Central memory CD4-positive, alpha-beta T cell (primary cell): Measurements from ENCODE around the gene DEF6.
"Not testable (repeated sequence)": the region's sequence is repeated elsewhere in the genome, so short reads cannot be mapped to it uniquely, and the experiment has no call there.

Experiments used
- DNase-seq: peaks from one replicate; pipeline ENCODE4 v3.0.0; 2022

The DEF6 gene

DNA sequence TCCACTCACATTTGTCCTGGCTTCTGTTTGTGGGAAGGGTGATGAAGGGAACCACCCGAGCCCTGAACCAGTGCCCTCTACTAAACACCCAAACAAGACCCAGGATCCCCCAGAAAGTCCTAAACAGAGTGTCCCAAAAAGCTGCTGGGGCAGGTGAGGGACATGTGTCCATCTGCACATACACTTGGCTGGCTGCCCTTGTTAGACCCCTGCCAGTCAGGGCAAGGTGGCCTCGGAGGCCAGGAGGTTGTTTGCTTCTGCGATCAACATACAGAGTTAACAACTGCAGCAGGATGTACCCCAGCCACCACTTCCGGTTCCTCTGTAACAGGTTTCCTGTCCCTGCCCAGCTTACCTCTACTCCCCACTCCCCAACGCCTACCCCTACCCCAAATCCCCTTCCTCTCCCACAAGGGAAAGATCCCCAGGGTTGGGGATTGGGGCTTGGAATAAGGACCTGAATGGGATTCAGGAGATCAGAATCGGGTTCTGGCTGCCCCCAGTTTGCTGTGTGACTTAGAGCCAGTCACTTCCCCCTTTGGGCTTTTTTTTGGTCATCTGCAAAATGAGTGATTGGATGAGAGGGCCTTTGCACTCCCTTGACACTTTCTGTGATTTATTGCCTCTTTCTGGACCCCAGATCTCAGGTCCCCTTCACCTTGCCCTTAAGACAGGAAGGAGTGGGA lies 13.9 kb downstream of the DEF6 start:
- peak; percentile 69 for DNase-seq

DNA sequence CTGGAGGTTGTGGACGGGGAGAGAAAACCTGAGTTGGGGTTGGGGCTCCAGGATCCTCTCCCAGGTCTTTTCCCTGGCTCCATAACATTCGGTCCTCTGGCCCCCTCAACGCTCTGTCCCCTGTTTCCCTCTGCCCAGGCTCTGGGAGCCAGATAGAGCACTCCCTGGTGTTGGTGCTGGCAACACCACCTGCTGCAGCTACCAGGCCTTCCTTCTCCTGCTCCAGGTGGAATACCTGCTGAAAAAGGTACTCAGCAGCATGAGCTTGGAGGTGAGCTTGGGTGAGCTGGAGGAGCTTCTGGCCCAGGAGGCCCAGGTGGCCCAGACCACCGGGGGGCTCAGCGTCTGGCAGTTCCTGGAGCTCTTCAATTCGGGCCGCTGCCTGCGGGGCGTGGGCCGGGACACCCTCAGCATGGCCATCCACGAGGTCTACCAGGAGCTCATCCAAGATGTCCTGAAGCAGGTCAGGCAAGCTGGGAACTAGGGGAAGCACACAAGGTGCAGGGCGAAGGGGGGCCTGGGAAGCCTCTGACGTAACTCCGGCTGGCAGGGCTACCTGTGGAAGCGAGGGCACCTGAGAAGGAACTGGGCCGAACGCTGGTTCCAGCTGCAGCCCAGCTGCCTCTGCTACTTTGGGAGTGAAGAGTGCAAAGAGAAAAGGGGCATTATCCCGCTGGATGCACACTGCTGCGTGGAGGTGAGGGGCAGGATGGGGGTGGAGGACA lies 14.6 kb downstream of the DEF6 start:
- DNase-seq = no peak

DNA sequence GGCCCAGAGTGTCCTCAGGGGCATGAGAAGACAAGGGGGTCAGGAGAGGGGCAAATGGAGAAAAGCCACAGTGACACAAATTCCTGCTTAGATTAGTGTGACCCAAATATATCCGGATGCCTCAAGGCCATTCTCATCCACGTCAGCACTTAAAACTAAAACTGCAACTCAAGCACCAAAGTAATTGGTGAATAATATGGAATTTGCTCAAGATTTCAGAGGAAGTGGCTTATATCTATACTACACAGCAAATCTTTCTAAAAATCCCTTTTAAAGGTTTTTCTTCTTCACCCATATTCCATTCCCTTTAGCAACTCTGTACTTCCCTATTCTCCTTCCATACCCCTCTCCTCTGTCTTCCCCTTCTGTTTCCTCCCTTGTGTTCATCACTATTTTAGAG lies 15.2 kb downstream of the DEF6 start:
- no peak for DNase-seq

DNA sequence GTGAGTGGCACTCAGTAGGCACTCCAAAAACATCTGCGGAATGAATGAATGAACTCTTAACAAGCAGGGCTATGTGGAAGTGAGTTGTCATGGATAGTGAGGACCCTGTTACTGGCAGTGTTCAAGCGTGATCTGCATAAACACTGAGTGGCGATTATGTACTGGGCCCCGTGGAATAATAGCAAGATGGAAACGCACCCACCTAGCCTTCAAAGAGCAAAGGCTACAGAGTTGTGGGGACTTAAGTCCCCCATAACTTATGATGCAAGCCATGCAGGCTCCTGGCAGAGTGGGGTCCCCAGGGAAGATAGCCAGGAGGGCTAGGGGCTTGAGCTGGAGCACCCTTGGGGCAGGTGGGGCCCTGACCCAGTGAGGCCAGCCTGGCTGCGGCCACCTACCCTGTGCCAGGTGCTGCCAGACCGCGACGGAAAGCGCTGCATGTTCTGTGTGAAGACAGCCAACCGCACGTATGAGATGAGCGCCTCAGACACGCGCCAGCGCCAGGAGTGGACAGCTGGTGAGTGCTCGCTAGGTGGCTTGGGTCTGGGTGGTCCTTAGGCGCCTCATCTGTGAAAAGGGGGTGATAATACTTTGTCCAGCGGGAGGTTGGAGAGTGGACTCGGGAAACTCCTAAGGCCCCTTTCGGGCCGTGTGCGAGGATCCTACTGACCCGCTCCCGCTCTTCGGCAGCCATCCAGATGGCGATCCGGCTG lies 20.0 kb downstream of the DEF6 start:
- DNase-seq = no peak

DNA sequence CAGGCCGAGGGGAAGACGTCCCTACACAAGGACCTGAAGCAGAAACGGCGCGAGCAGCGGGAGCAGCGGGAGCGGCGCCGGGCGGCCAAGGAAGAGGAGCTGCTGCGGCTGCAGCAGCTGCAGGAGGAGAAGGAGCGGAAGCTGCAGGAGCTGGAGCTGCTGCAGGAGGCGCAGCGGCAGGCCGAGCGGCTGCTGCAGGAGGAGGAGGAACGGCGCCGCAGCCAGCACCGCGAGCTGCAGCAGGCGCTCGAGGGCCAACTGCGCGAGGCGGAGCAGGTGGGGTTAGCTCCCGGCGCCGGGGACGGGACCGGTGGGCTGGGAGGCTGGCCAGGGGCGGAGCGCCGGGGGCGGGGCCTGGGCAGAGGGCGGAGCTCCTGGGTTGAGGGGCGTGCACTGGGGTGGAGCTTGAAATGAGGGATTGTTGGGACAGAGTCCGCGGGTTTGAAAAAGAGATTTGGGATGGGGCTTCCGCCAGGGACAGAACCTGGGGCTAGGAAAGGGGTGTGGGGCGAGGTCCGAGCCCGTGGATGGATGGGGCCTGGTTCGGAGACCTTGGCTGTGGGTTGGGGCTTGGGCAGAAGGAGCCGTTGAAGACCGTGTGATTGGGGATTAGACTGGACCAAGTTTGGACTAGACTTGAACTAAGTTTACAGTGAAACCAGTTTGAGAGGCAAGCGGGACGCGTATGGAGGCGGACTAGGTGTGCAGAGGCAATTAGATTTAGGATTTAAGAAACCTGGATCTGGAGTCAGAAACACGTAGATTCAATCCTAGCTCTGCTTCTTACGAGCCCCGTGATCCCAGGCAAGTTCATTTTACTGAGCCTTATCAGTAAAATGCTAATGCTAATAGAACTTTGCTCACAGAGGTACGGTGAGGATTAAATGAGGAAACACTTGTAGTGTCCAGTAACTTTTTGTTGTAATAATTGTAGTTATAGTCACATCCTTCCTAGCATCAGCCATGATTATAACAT lies 20.9 kb downstream of the DEF6 start:
- DNase-seq = no peak

DNA sequence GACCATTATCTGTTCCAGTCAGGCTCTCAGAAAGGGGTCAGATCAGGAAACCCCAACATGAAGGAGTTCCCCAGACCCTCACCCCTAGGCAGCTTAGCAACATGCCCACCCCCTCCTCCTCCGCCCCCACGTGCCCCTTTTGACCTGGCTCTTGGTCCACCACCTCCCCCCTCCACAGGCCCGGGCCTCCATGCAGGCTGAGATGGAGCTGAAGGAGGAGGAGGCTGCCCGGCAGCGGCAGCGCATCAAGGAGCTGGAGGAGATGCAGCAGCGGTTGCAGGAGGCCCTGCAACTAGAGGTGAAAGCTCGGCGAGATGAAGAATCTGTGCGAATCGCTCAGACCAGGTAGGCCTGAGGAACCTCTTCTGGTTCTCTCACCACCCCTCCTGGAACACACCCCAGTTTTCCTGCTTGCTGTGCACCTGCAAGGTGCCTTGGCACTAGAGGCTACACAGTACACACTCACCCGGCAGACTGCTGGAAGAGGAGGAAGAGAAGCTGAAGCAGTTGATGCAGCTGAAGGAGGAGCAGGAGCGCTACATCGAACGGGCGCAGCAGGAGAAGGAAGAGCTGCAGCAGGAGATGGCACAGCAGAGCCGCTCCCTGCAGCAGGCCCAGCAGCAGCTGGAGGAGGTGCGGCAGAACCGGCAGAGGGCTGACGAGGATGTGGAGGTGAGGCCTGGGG lies 21.9 kb downstream of the DEF6 start:
- DNase-seq = no peak

DNA sequence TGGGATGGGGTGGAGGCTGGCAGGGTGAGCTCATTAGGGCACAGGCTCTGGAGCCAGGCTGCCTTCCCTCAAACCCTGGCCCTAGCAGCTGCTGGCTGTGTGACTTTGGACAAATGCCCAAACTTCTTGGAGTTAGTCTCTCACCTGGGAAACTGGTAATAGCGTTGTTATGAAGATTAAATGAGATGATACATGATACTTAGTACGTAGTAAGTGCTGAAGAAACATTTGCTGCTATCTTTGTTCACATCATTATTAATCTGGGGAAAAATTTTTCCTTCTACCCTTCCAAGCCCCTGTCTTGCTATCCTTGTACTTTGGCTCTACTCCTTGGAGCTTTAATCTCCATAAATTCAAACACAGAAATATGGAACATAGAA lies 22.4 kb downstream of the DEF6 start:
- DNase-seq = no peak

DNA sequence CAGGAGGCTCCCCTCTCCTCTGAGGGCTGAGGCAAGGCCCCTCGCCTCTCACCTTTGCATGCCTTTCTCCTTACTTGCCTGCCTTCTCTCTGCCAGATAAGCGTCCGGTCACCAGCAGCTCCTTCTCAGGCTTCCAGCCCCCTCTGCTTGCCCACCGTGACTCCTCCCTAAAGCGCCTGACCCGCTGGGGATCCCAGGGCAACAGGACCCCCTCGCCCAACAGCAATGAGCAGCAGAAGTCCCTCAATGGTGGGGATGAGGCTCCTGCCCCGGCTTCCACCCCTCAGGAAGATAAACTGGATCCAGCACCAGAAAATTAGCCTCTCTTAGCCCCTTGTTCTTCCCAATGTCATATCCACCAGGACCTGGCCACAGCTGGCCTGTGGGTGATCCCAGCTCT lies 23.5 kb downstream of the DEF6 start:
- no peak for DNase-seq

DNA sequence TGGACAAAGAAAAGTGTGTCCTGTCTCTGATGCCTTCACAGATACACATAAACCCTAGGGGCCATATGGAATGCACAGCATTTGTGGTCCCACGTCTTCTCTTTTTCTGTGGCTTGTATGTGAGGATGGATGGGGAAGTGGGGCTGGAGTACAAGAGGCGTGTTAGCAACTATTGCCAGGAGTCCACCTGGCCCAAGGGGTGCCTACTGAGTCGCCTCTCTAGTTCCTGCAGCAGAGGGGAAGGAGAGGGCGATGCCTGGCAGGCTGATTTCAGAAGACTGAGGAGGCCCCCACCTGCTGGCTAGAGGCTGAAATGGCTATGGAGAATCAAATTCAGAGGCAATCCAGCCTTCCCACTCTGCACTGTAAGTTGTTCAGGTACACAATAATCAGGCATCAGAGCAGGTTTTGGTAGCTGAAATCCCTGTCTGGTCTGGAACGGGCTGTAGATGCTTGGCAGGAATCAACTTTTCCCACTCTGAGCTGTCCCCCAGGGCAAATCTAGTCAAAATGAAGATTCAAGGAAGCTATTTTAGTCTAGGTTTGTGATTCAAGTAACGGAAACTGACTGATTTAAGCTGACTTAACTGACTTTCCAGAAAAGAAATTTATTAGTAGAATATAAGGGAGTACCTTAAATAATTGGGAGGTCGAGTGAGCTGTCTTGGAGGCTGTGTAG lies 29.9 kb downstream of the DEF6 start:
- DNase-seq = peak; percentile 71

DNA sequence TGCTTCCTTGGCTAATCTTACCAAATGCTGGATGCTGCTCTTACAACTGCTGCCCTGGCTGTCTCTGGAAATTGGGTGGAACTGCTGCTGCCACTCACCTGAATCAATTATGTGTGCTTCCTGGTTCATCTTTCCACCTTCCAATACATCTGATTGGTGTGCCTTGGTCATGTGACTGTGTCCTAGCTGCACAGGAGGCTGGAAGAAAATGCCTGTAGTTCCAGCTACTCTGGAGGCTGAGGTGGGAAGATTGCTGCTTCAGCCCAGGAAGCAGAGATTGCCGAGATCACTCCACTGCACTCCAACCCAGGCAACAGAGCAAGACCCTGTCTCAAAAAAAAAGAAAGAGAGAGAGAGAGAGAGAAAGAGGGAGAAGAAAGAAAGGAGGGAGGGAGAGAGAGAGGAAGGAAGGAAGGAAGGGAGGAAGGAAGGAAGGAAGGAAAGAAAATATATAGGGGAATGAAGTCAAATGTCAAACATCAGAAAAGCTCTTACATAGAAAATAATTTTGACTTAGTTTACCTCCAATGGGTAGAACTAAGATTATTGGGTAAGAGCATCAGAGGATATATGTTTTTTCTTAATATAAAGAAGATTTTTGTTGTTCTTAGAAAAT lies 30.6 kb downstream of the DEF6 start:
- no peak for DNase-seq

DNA sequence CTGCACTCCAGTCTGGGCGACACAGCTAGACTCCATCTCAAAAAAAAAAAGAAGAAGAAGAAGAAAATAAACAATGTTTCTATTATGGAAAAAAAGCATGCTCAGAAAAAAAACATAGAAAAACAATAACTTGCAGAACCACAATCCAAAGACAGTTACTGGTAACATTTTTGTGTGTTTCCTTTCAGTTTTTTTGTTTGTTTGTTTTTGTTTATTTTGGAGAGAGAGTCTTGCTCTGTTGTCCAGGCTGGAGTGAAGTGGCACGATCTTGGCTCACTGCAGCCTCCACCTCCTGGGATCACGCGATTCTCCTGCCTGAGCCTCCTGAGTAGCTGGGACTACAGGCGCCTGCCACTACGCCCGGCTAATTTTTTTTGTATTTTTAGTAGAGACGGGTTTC lies 31.3 kb downstream of the DEF6 start:
- not testable (repeated sequence) for DNase-seq

DNA sequence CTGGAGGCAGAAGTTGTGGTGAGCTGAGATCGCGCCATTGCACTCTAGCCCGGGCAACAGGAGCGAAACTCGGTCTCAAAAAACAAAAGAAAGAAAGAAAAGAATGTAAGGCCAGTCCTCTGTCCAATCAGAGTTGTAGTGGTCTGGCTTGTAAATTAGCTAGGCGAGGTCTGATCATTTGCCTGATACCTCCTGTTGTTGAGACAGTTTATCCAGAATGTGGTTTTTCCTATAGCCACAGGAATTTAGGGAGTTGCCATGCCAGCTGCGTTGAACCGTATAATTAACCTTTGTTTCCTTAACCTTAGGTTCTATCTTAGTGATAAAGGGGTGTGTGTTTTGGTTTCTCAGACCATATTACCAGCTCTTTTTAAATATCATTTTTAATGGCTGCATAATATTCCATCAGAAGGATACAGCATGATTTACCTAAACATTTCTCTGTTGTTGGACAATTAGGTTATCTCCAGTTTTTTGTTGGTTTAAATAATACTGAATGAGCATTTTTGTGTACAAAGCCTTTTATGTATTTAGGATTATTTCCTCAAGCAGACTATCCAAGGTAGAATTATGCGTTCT lies 33.0 kb downstream of the DEF6 start:
- no peak for DNase-seq

DNA sequence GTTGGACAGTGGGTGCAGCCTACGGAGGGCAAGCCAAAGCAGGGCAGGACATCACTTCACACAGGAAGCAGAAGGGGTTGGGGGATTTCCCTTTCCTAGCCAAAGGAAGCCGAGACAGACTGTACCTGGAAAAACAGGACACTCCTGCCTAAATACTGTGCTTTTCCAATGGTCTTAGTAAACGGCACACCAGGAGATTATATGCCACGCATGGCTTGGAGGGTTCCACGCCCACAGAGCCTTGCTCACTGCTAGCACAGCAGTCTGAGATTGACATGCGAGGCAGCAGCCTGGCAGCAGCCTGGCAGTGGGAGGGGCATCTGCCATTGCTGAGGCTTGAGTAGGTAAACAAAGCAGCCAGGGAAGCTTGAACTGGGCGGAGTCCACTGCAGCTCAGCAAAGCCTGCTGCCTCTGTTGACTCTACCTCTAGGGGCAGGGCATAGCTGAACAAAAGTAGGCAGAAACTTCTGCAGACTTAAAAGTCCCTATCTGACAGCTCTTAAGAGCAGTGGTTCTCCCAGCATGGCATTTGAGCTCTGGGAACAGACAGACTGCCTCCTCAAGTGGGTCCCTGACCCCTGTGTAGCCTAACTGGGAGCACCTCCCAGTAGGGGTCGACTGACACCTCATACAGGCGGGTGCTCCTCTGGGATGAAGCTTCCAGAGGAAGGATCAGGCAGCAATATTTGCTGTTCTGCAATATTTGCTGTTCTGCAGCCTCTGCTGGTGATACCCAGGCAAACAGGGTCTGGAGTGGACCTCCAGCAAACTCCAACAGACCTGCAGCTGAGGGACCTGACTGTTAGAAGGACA lies 34.7 kb downstream of the DEF6 start:
- DNase-seq = peak; percentile 75

DNA sequence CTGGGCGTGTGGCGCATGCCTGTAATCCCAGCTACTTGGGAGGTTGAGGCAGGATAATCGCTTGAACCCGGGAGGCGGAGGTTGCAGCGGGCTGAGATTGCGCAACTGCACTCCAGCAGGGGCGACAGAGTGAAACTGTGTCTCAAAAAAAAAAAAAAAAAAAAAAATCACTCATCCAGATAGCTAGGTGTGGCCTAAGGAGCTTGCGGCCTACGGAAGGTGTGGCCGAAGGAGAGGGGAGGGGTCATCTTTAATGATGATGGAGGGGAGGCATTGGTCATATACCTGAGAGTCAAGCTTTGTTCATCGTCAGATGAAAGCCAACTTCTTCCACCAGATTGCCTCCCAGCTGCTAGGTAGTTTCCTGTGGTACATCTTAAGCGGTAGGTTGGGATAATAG lies 43.9 kb downstream of the DEF6 start:
- no peak for DNase-seq

DNA sequence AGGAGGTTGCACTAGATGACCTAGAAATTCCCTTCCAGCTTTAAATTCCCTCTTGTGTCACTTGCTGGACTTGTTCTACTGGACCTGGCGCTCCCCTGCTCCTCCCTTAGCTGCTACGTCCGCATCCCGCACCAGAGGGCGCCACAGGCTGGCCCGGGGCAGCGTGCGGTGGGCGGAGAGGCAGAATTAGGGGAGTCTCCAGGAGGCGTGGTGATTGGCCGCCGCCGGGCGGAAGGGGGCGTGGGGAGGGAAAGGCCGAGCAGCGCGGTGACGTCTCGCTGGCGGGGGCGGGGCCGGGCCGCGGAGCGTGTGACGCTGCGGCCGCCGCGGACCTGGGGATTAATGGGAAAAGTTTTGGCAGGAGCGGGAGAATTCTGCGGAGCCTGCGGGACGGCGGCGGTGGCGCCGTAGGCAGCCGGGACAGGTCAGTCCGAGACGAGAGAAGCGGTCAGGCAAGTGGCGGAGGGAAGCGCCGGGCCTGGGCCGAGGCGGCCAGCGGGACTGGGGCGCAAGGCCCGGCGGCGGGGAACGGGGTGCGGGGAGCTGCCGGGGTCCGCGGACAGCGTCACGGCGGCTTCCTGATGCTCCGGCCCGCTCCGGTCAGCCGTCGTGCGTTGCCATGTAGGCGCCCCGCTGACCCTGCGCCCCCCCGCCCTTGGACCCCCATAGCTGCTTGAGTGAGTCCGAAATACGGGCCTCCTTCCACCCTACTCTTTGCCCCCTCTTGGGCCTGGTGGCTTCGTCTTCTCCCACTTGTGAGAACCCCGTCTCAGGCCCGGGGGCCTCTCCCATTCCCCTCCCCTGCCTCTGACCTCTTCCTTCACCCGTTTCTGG lies 44.9 kb downstream of the DEF6 start, which contains the start of gene PPARD:
Gene PPARD (plus strand): TSS at position 301 of the 834 bp plus-strand sequence. CDS start 68,530 bp downstream, outside the sequence.
- DNase-seq = peak; percentile 96

DNA sequence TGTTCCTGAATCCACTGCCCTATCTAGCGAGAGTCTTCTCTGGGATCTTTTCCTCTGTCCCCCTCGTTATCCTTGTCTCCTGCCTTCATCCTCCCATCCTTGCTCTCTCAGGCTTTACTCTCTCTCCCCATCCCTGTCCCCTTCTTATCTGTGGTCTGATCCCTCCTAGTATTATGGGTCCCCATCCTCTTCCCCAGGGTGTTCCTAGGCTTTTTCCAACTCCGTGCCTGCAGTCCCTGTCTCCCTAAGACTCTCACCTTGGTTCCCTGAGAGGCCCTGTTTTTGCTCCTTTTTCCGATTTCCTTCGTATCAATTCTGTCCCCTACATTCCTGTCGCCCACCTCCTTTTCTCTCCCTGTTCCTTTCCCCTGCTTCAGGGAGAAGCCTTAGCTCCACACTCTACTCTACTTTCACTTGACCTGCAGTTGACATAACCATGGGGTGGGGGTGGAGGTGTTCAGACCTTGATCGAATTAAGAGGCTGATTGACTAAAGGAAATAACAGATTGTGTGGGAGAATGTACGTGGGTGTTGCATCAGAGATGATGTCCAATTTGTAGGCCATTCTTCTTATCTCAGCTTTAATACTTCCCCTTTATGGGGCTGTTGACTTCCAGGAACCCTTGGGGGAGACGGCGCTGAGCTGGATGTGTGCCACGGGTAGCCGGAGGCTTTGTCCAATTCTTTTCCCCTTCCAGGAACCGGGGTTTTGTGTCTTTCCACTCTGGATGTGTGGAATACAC lies 45.6 kb downstream of the DEF6 start:
- DNase-seq = no peak

DNA sequence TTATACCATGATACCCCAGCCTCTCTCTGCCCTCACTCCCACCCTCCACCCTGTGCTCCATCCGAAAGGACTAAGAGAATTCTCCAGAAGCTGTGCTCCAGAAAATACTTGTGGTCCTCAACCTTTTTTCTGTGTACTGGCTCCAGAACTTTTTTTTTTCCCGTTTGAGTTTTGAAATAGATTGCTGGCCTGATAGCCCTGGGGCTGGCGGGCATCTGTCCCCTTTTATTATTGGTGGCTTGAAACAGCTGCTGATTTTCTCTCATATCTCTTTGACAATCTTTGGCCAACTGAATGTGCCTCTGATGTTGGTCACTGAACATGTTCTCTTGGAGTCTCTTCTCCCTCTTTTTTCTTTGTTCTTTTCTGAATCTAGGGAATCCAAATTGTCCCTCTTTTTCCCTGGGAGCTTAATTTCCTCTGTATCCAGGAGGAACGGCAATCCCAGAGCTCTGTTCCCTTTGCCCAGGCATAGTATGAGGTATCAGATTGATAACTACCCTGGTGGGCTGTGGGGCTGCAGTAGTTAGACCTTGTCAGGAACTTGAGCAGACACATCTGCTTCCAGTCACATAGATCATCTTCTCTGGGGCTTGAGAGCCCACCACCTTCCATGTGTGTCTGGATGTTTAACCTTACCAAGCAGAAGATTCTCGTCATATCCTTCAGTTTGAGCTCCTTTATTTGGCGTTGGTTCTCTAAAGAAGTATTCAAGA lies 46.4 kb downstream of the DEF6 start:
- DNase-seq = no peak
